Ascending aorta (tissue), 2 donors: ENCODE results near the gene PDSS2. TPM values are rescaled to one million over a fixed set of nuclear protein-coding genes. Genes with fewer than 3 reads are reported as not detected.

Experiments used
- DNase-seq, 2 donors: peaks; one replicate each; pipeline ENCODE4 v3.0.0-alpha.2; 2019; ENCODE audit warnings: low spot score in 2 of 2
- H3K27ac ChIP-seq, 2 donors: fragments of 200-600 bp; sonication (generic); one replicate each; pipeline ENCODE4 v1.5.1; 2016 to 2017; ENCODE audit warnings: mild to moderate bottlenecking in 1 of 2
- H3K27me3 ChIP-seq: fragments of 200-600 bp; sonication (generic); one replicate; pipeline ENCODE4 v1.5.1; 2017
- H3K36me3 ChIP-seq, 2 donors: fragments of 200-600 bp; sonication (generic); one replicate each; pipeline ENCODE4 v1.5.1; 2016
- H3K4me1 ChIP-seq, 2 donors: fragments of 200-600 bp; sonication (generic); one replicate each; pipeline ENCODE4 v1.5.1; 2016 to 2017; ENCODE audit warnings: mild to moderate bottlenecking in 1 of 2
- H3K4me3 ChIP-seq, 2 donors: fragments of 200-600 bp; sonication (generic); one replicate each; pipeline ENCODE4 v1.5.1; 2016 to 2017; ENCODE audit warnings: mild to moderate bottlenecking in 1 of 2
- H3K9me3 ChIP-seq, 2 donors: fragments of 200-600 bp; sonication (generic); one replicate each; pipeline ENCODE4 v1.5.1; 2016
- intact Hi-C: fragments of 100-400 bp; cut with DNase I; formaldehyde crosslinking; loops from one replicate; pipeline ENCODE4 v1.15.1; 2023
- total RNA-seq: library from RNA; depleted of rRNA; stranded (reverse); fragments of >200 nt; gene quantifications from one replicate; pipeline ENCODE4 v1.1.0, GENCODE V29; 2016
- TF ChIP-seq, protein P1 (sequence below), 3 experiments: fragments of 200-600 bp in 2 of 3; fragments of 450-650 bp in 1 of 3; sonication (generic) in 2 of 3; IDR thresholded peaks; one replicate each; pipeline ENCODE4 v1.5.1; 2016 to 2019; ENCODE audit warnings: antibody characterized with exemption in 3 of 3, mild to moderate bottlenecking in 1 of 3, moderate library complexity in 1 of 3

PDSS2 gene
- total RNA-seq, 1 donor from 2014 or later = 0.85 TPM

GRCh38 chr6:107267006-107267405 lies 192.4 kb downstream of the PDSS2 start:
- TF ChIP-seq, protein P1, sequence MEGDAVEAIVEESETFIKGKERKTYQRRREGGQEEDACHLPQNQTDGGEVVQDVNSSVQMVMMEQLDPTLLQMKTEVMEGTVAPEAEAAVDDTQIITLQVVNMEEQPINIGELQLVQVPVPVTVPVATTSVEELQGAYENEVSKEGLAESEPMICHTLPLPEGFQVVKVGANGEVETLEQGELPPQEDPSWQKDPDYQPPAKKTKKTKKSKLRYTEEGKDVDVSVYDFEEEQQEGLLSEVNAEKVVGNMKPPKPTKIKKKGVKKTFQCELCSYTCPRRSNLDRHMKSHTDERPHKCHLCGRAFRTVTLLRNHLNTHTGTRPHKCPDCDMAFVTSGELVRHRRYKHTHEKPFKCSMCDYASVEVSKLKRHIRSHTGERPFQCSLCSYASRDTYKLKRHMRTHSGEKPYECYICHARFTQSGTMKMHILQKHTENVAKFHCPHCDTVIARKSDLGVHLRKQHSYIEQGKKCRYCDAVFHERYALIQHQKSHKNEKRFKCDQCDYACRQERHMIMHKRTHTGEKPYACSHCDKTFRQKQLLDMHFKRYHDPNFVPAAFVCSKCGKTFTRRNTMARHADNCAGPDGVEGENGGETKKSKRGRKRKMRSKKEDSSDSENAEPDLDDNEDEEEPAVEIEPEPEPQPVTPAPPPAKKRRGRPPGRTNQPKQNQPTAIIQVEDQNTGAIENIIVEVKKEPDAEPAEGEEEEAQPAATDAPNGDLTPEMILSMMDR (IDR thresholded peaks at IDR 0.05) = no peak
- no peaks in the 10 kb centered on the region for H3K9me3 ChIP-seq
- no peak overlapping the region for H3K27ac ChIP-seq
- no peaks in the 10 kb centered on the region for H3K27me3 ChIP-seq
- peaks cover 0 to 4% of the 10 kb centered on the region in 2 donors for H3K36me3 ChIP-seq
- no peak for DNase-seq
- H3K4me1 ChIP-seq = no peaks in the 10 kb centered on the region
- intact Hi-C loops = no loop called here
- no peak overlapping the region for H3K4me3 ChIP-seq

- Histone ChIP-seq H3K27ac (no peak overlapping the region), H3K4me3 (no peak overlapping the region), H3K36me3 (peaks cover 0 to 4% of the 10 kb centered on the region in 2 donors), H3K9me3 (no peaks in the 10 kb centered on the region), H3K4me1 (no peaks in the 10 kb centered on the region), H3K27me3 (no peaks in the 10 kb centered on the region)
- intact Hi-C loops = no loop called here
- DNase-seq = no peak
- TF ChIP-seq, protein P1 (IDR thresholded peaks at IDR 0.05) = no peak
These were observed 192.8 kb downstream of the PDSS2 start for GRCh38 chr6:107266563-107266962.

GRCh38 chr6:107264357-107264840 lies 195.0 kb downstream of the PDSS2 start:
- Histone ChIP-seq H3K4me3 (no peak overlapping the region), H3K4me1 (no peaks in the 10 kb centered on the region), H3K9me3 (no peaks in the 10 kb centered on the region), H3K27me3 (no peaks in the 10 kb centered on the region), H3K36me3 (no peaks in the 10 kb centered on the region), H3K27ac (no peak overlapping the region)
- intact Hi-C loops = no loop called here
- TF ChIP-seq, protein P1 (IDR thresholded peaks at IDR 0.05) = no peak
- no peak for DNase-seq

- Histone ChIP-seq H3K4me1 (no peaks in the 10 kb centered on the region), H3K9me3 (no peaks in the 10 kb centered on the region), H3K27me3 (no peaks in the 10 kb centered on the region), H3K4me3 (no peak overlapping the region), H3K36me3 (no peaks in the 10 kb centered on the region), H3K27ac (no peak overlapping the region)
- no peak for DNase-seq
- TF ChIP-seq, protein P1 (IDR thresholded peaks at IDR 0.05) = no peak
- intact Hi-C loops = no loop called here
These were observed 199.4 kb downstream of the PDSS2 start for GRCh38 chr6:107259951-107260350.

DNA sequence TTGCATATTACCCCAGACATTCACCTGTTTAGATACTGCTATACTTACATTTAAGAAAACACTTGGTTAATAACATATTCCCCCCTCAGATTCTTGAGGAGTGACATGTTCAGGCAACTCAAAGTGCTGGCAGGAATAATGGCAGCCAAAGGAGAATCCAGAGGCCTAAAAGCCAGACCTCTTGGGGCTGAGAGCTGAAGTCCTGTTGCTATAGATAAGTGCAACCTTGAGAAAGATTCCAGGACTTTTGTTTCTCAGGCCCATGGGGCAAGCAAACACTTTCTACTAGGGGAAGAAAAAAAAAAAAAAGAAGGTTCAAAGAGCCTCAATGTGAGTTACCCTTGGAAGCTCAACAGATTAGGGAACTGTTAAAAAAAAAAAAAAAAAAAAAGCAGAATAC lies 211.2 kb downstream of the PDSS2 start:
- H3K9me3 ChIP-seq = no peaks in the 10 kb centered on the region
- no peak overlapping the region for H3K27ac ChIP-seq
- H3K36me3 ChIP-seq = no peaks in the 10 kb centered on the region
- no peaks in the 10 kb centered on the region for H3K4me1 ChIP-seq
- H3K27me3 ChIP-seq = no peaks in the 10 kb centered on the region
- TF ChIP-seq, protein P1 (IDR thresholded peaks at IDR 0.05) = no peak
- DNase-seq = no peak
- no peak overlapping the region for H3K4me3 ChIP-seq
- intact Hi-C loops = no loop called here
